ENCODE results near the gene MBTPS1. TPM values are rescaled to one million over a fixed set of nuclear protein-coding genes. Genes with fewer than 3 reads are reported as not detected.

Gene MBTPS1
- total and polyA plus RNA-seq, 3 donors from 2014 or later, result 59.0 to 122 (median 104) TPM

GRCh38 chr16:84159800-84160199 lies 43.1 kb upstream of the MBTPS1 start:
- H3K27me3 ChIP-seq, result no peaks in the 10 kb centered on the region
- no peaks in the 10 kb centered on the region for H3K9me3 ChIP-seq
- no peak for DNase-seq
- TF ChIP-seq POLR2A (IDR thresholded peaks at IDR 0.05), result no peak
- no peak for TF ChIP-seq CTCF (IDR thresholded peaks at IDR 0.05)
- 74 to 75% methylated on average over 1 of the region's 1 CpG for WGBS, 2 donors
- no peaks in the 10 kb centered on the region for H3K4me1 ChIP-seq
- no peak overlapping the region for H3K4me3 ChIP-seq
- H3K36me3 ChIP-seq (ENCODE audit: low read depth, missing control alignments), result no peaks in the 10 kb centered on the region
- H3K27ac ChIP-seq, result no peak overlapping the region
- intact Hi-C loops (cut with DNase I; ENCODE audit: low total_unique reads), result no loop called here

DNA sequence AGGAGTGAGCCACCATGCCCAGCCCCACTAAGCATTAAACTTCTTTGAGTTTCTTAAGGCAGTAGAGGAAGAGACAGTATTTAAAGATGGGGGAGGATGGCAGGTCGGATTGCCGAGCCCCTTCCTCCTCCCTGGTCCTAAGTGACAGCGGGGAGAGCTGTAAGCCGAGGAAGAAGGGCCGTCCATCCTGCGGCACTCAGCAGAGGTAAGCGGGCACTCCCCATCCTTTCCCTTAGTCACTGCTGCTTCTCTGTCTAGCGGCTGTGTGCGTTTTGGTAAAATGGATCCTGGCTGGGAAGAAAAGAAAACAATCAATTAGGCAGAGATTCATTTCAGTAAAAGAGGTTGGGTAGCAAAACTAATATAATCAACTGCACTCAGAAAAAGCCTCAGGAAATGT lies 42.3 kb upstream of the MBTPS1 start:
- Histone ChIP-seq H3K9me3 (no peaks in the 10 kb centered on the region), H3K36me3 (ENCODE audit: low read depth, missing control alignments) (no peaks in the 10 kb centered on the region), H3K27me3 (no peaks in the 10 kb centered on the region), H3K27ac (no peak overlapping the region), H3K4me1 (peaks cover under 1% of the 10 kb centered on the region), H3K4me3 (no peak overlapping the region)
- intact Hi-C loops (cut with DNase I; ENCODE audit: low total_unique reads), result no loop called here
- TF ChIP-seq CTCF (IDR thresholded peaks at IDR 0.05), result no peak
- no peak for TF ChIP-seq POLR2A (IDR thresholded peaks at IDR 0.05)
- 61 to 66% methylated on average over 9 of the region's 9 CpGs for WGBS, 2 donors
- DNase-seq, result no peak

DNA sequence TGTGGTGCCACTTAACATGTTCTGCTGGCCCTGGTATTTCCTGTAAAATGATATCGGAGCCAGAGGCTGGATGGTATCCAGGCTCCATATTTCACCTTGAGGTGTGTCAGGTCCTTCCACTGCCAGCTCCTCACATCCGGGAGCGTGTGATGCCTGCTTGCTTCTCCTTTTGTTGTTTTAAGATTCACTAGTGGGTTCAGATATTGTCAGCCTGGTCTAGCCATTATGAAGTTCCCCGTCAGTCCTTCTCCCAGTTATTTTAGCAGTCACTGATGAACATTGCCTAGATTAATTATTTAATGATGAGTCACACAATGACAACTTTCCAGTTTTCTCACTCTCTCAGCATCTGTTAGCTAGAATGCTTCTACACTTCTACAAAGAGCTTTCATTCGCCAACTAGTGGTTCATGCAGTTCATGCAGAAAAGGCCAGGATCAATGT lies 39.6 kb upstream of the MBTPS1 start:
- no peak overlapping the region for H3K4me3 ChIP-seq
- no peak overlapping the region for H3K27ac ChIP-seq
- no peak for TF ChIP-seq POLR2A (IDR thresholded peaks at IDR 0.05)
- no peak for TF ChIP-seq CTCF (IDR thresholded peaks at IDR 0.05)
- H3K4me1 ChIP-seq, result peaks cover 5% of the 10 kb centered on the region
- no peaks in the 10 kb centered on the region for H3K9me3 ChIP-seq
- DNase-seq, result no peak
- intact Hi-C loops (cut with DNase I; ENCODE audit: low total_unique reads), result no loop called here
- H3K36me3 ChIP-seq (ENCODE audit: low read depth, missing control alignments), result no peaks in the 10 kb centered on the region
- no peaks in the 10 kb centered on the region for H3K27me3 ChIP-seq
- 84 to 90% methylated on average over 4 to 5 of the region's 5 CpGs for WGBS, 2 donors

- WGBS, 2 donors, result 63 to 71% methylated on average over 6 of the region's 6 CpGs
- intact Hi-C loops (cut with DNase I; ENCODE audit: low total_unique reads), result no loop called here
- TF ChIP-seq POLR2A (IDR thresholded peaks at IDR 0.05), result no peak
- no peak for TF ChIP-seq CTCF (IDR thresholded peaks at IDR 0.05)
Measured at GRCh38 chr16:84155771-84156170, 39.0 kb upstream of the MBTPS1 start.

GRCh38 chr16:84155226-84155625 lies 38.5 kb upstream of the MBTPS1 start:
- Histone ChIP-seq H3K27me3 (no peaks in the 10 kb centered on the region), H3K9me3 (no peaks in the 10 kb centered on the region), H3K4me3 (no peak overlapping the region), H3K36me3 (ENCODE audit: low read depth, missing control alignments) (no peaks in the 10 kb centered on the region), H3K4me1 (peaks cover 5% of the 10 kb centered on the region), H3K27ac (no peak overlapping the region)
- DNase-seq, result no peak
- TF ChIP-seq POLR2A (IDR thresholded peaks at IDR 0.05) (no peak), CTCF (IDR thresholded peaks at IDR 0.05) (no peak)
- WGBS, 2 donors, result 92% methylated on average over 4 of the region's 4 CpGs
- intact Hi-C loops (cut with DNase I; ENCODE audit: low total_unique reads), result no loop called here

More at GRCh38 chr16:84155771-84156170, 39.0 kb upstream of the MBTPS1 start:
- H3K9me3 ChIP-seq, result no peaks in the 10 kb centered on the region
- no peaks in the 10 kb centered on the region for H3K36me3 ChIP-seq (ENCODE audit: low read depth, missing control alignments)
- no peak for DNase-seq
- no peak overlapping the region for H3K4me3 ChIP-seq
- no peaks in the 10 kb centered on the region for H3K27me3 ChIP-seq
- H3K27ac ChIP-seq, result no peak overlapping the region
- H3K4me1 ChIP-seq, result peaks cover 5% of the 10 kb centered on the region
